ENCODE results near the gene CDH22.

Gene CDH22

DNA sequence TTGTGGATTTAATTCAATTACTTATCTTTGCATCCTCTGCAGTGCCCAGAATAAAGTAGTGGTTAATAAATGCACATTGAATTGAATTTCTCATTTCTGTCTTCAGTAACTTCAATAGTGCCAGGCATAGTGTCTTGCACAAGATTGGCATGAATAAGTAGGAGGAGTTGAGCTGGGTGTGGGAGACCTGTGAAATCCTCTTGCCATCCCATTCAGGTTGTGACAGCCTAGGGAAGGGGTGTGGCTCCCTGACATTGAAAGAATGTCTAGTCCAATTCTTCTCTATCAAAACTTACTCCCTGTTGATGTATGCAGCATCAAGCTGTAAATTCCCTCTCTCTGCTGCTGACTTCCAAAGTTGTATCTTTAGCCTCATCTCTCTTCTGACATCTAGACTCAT is 73.2 kb downstream of the CDH22 start:
- DNase-seq, result no peak

DNA sequence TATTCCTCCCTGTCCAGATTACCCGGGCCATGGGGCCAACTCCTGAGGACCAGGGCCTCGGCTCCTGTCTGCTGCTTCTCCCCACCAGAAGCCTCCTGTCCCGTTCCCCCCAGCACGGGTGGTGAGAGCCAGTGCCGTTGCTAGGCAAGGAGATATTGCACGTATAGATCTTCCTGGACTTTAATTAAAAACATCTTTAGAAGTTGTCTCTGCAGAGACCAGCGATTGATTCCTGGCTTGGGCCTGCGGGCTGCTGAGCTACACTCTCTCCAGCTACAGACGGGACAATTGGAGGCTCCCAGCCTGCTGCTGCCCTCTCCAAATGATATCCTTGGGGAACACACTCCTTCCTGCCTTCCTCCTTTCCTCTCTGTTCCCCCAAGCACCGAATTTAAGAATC is 74.6 kb downstream of the CDH22 start:
- no peak for DNase-seq

DNA sequence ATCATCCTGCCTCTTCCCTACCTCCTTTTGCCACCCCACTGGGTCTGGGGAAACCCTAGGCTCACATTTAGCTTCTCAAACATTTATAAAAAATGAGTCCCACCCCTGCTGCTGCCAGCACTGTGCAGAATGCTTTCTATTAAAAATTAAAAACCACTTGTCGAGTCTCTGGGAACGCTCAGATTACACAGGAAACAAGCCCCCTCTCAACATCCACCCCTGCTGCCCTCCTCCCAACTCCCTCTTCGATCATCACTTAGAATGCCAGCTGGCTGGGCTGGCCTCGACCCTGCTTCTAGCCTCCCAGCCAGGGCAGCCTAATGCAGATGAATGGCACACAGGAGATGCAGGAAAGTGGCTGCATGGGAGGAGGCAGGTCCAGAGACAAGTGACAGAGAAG is 75.8 kb downstream of the CDH22 start:
- DNase-seq, result no peak

DNA sequence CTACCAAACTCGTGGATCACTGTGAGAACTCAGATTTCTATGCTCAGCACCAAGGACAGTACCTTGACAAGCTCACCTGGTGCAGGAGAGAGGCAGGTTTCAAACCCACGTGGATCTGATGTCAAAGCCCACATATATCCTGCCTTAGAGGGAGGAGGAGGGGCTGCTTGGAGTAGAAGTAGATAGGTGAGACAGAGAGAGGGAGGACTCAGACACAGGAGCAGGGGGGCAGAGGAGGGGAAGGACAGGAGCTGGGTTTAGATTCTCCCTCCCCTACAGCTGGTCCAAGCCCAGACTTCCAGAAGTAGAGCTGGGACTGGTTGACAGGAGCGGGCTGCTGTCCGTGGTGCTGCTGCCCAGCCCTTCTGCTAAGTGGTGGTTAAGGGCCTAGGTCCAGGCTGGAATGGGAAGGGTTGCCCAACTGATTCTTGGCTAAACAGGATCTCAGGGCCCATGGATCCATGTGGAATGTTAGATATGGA is 77.5 kb downstream of the CDH22 start:
- DNase-seq, result no peak

DNA sequence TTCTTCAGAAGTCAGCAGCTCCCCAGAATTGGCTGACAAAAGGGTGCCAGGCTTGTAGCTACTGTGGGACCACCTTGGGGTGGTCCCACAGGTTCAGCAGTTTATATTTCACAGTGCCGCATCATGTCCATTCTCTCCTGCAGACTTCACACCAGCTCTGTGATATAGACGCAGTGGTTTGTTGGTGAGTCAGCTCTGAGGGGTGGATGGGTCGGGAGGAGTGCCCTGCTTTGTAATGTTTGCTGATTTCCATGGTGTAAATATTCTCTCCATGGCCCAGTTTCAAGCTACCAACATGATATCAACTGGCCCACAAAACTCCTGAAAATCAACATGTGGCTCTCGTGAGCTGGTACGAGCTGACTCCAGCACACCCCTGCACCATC is 78.2 kb downstream of the CDH22 start:
- DNase-seq, result no peak

DNA sequence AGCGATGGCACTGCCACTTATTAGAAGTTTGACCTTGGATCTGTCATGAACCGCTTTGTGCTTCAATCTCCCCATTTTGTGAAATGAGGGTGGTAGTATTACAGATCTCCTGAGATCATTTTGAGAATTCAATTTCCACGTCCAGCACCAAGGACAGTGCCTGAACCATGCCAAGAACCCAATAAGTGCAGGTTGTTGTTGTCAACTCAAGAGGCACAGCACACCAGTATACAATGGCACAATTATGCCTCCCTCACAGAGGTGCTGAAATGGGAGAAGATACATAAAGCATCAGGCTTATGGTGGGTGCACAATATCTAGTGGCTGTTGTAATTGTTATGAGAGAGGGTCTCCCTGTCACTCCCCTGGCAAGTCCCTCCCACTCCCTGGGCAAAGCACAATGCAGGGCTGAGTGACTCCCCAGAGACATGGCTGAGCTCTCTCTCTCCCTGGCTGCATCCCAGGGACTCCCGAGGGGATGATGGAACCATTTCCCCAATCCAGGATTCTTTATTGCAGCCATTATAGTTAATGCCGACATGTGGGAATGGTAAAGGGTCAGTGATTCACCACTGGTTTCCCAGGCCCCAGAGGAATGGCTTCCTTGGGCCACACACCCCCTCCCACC is 78.7 kb downstream of the CDH22 start:
- no peak for DNase-seq

DNA sequence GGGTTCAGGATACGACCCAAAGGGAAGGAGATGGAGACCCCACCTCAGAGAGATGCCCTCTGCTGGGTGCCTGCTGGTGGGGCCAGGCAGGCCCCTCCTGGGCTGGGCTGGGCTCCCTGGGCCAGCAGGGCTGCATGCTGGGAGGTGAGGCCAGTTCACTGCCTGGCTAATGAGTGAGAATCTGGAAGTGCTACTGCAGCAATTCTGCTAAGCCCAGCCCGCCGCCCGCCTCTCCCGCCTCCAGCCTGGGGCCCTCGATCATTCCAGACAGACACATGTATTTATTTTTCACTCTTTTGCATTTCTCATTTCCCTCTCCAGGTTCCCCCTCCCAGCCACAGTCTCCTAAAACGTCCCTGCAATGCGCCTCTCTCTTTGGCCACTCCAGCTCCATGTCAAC is 79.6 kb downstream of the CDH22 start:
- DNase-seq, result no peak

DNA sequence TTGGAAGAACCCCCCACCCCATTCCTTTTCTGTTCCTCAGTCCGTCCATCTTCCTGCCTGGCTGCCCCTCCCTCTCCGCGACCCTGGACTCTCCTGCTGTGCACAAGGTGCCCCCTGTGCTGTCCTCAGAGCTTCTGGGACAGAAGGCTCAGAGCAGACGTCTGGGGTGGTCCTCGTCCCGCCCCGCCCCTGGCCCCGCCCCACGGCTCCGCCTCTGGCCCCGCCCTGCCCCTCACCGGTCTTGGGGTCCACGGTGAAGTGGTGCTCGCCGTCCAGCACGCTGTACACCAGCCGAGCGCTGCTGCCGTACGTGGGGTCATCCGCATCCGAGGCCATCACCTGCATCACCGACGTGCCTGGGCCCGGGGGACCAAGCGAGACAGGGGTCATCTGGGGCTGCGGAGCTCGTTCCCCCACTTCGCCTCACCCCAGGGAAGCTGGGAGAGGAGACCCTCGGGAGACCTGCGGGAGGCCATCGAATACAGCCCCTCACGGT is 81.0 kb downstream of the CDH22 start:
- DNase-seq, result no peak

DNA sequence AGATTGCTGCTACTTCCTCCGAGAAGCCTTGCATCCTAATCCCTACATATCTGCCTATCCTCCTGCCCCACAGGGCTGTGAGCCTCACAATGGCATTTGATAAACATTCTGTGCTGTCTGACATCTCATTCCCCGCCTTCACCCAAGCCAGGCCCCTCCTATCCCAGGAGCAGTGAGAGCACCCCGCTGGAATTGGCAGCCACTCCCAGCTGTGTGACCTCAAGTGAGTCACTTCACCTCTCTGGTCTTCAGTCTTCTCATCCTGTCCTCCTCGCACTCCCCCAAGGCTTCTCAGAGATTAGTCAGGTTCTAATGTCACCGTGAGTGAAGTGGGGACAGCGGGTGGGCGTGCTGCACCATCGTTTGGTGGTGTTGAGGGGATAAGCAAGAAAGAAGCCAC is 81.7 kb downstream of the CDH22 start:
- no peak for DNase-seq

DNA sequence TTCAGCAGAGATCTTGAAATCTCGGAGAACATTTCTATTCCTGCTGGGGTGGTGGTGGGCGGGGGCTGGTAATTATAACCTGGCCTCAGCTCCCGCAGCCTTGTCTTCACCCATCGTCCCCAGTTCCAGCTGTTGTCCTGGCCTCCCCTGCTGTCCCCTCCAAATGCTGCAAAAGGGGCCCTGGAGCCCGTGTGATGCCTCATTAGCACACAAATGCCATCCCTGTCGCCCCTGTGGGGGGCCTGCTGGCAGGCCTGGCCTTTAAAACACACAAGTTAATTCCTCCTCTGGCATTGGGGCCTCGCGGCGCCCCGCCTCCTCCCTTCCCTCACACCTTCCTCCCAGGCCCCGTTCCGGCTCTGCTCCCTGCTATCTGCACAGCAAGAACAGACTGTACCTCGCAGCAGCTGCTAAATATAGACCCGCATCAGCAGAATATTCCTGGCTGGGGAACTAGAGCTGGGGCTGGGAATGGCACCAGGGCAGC is 85.7 kb downstream of the CDH22 start:
- no peak for DNase-seq

DNA sequence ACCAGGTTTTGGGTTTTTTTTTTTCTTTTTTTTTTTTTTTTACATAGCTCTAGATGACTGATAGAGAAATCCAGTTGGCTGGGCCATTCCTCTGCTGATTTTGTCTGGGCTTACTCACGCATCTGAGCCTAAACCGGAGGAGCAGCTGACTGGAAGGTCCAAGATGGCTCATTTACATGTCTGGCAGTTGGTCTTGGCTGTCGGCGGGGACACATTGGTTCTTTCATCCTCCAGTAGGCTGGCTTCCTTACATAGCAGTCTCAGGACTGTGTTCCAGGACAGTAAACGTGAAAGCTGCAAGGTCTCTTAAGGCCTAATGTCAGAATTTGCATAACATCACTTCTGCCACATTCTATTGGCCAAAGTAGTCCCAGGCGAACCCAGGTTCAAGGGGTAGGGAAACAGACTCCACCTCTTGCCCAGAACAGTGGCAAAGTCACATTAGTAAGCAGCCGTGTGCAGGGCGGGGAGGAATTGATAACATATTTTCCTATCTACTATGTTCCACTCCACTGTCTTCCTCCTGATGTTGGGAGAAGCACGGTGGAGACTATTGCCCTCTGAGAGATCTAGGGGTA is 87.0 kb downstream of the CDH22 start:
- no peak for DNase-seq

DNA sequence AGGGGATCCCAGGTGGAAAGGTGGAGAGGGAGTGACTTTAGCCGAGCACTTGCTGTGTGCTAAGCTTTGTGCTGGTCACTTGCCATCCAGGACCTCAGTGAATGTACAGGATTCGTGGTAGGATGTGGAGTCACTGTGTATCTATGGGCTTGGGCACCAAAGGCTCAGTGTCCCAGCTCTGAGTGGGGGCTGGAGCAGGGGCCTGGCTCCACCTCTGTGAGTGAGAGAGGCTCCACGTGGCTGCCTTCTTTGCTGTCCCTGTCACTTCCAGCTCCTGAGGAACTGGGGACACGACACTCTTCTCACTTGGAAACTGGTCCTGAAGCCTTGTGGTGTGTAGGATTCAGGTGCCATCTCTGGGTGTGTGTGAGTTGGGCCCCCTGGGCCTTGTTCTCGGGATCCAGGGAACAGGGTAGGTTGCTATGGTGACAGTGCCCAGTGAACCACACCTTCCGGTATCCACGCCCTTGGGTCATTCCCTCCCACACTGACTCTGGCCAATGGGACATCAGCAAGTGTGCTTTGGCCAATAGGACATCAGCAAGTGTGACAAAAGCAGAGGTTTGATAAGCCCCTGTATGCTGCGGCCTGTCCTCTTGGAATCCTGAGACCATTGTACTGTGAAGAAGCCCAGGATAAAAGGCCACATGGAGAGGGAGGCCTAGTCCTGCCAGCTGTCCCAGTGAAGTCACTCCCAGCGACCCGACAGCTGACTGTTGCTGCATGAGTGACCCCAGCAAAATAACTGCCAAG is 87.7 kb downstream of the CDH22 start:
- DNase-seq, result peak; percentile 83

DNA sequence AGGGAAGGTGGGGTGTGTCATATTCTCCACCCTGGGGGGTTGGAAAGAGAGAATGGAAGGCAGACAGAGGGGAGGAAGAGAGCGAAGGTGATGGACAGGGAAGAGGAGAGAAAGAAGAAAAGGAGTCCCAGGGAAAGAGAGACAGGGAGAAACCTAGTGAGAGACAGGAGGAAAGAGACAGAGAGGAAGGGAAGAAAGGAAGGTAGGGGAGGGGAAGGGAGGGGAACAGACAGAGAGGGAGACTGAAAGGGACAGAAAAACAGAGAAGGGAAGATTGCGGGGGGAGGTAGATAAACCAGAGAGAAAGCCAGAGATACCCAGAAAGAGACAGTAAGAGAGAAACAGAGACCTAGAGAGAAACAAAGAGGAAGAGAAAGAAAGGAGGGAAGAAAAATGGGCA is 88.4 kb downstream of the CDH22 start:
- no peak for DNase-seq

DNA sequence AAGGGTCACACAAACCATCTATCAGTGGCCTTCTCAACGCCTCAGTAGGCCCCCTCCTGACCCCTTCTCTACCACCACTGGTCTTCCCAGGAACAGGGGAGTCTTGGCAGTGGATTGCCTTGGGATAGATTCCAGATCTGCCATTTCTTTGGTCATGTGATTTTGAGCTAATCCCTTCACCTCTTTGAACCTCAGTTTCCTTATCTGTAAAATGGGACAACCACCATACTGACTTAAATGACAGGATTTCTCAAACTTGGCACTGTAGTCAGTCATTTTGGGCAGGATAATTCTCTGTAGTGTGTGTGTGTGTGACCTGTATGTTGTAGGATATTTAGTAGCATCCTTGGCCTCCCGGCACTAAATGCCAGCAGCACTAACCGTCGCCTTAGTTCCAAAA is 89.1 kb downstream of the CDH22 start:
- no peak for DNase-seq

DNA sequence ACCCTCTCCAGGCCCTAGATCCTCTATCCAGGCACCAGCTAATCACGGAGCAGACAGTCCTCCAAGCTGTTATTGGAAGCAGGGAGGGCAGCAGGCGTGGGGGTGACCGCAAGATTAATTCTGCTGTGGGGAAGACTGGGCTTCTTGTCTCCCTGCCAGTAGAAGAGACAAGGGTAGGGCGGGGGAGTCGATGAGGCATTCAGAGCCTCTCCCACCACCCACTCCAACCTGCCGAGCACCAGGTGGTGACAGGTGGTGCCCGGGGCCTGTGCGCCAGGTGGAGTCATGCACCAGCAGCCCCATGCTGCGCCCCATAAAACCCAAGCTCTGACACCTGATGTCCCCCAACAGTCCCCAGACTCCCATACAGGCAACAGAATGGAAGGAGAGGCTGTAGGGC is 89.6 kb downstream of the CDH22 start:
- no peak for DNase-seq

DNA sequence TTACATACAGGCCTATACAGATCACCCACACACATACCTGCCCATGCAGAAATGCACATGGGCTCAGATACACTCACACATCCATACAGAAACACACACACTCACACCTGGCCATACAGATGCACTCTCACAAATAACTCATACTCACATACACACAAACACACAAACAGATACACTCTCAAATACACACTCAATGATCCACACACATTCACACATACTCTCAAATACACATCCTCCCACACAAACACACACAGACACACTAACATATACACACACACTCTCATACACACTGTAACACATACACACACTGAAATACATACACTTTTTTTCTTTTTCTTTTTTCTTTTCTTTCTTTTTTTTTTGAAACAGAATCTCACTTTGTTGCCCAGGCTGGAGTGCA is 90.7 kb downstream of the CDH22 start:
- no peak for DNase-seq

DNA sequence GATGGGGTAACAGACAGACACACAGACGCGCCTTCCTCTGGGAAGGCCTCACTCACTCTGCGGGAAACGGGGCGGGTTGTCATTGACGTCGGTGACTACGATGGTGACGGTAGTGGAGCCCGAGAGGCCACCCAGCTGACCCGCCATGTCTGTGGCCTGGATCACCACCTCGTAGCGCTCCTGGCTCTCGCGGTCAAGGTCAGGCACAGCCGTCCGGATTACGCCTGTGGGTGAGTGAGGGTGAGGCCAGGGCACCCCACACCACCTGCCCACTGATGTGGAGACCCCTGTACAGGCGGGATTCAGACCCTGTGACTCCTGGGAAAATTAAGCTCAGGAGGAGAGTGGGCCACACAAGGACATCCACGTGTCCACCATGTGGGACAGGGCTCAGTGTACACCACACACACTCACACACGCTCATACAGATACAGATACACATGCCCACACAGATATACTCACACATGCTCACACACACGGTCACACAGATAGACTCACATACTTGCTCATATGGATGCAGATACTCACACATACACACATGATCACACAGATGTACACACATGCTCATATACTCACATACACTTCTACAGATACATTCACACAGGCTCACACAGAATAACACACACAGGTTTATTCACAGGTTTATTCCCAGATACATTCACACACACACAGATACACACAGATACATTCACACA is 91.4 kb downstream of the CDH22 start:
- DNase-seq, result no peak

DNA sequence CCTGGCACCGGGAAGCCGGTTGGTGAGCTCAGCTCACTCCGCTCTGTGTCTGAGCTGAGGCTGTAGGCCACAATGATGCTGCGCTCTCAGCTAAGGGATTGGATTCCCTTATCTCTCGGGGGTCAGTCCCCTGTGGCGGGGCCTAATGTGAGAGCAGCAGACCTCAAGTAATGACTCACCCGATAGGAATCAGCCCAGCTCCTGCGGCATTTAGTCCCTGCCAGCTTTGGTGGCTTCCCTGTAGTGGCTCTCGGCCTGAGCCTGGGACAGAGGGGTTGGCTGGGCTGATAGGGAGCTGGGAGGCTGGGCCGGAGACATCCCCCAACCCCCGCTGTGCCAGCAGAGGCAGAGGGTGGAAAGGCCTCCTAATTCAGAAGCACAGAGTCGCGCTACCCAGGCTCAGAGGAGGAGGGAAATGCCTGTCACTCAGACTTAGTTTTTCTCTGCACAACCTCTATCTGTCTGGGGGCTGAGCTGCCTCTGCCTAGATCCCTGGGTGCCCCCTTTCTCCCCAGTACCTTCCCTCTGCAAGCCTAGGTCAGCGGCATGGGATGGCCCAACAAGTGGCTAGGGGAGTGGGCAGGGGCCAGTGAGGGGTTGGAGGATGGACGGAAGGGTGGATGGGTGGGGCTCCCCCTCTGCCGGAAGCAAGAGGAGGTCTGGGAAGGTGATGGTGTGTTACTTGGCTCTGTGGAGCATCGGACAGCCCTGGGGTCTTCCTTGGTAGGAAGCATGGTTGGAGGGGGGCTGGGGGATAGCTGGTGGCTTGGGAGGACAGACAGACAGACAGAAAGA is 92.2 kb downstream of the CDH22 start:
- peak; percentile 13 for DNase-seq

DNA sequence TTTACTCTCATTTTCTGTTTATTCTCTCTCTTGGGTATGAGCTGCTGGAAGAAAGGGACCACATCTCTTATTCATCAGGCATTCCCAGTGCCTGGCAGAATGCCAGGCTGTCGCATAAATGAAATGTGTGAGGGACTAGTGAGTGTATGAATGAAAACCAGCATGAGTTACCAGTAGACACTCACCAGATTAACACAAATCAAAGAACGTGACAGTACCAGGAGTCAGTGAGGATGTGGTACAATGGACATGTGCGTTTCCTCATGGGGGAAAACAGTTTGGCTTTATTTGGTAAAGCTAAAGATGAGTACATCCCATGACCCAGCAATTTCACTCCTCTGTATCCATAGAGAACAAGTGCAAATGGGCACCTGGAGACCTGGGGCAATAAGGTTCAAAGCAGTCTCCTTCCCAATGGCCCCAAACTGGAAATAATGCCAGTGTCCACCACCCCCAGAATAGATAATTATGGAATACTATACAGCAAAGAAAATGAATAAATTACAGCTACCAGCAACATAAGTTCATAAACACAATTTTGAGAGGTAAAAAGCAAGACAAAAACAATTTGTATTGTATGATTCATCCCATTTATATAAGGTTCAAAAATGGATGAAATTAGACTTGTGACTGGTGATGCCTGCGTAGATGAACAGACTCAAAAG is 93.3 kb downstream of the CDH22 start:
- DNase-seq, result no peak

DNA sequence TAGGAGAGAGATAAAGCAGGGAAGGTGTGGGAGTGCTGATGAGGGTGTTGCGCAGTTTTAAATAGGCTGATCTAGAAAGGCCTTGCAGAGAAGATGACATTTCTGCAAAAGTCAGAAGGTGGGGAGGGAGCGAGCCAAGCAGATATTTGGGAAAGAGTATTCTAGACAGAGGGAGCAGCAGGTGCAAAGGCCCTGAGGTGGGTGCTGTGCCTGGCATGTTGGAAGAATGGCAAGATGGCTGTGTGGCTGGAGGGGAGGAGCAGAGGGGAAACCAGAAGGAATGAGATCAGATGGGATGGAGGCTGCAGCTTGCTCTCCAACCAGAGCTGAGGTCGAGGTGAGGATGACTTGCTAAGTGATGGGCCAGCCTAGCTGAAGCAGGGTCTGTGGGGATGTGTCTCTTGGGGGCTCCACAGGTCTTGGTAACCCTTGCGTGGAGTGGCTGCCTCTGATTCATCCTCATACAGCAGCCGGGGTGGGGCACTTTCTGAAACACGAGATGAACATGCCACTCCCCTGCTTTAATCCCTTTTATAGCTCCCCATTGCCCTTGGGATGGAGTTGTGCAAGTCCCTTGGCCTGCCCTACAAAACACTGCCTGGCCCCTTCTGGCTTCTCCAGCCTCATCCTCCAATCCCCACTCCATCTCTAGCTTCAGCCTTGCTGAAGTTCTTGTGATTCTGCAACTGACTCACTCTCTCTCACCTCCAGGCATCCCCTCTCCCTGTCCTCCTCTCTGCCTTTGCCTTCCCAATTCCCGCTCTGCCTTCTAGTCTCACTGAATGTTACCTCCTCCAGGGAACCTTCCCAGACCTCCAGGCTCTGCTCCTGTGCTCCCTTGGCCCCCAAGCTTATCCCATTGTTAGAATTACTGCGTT is 94.1 kb downstream of the CDH22 start:
- DNase-seq, result no peak

DNA sequence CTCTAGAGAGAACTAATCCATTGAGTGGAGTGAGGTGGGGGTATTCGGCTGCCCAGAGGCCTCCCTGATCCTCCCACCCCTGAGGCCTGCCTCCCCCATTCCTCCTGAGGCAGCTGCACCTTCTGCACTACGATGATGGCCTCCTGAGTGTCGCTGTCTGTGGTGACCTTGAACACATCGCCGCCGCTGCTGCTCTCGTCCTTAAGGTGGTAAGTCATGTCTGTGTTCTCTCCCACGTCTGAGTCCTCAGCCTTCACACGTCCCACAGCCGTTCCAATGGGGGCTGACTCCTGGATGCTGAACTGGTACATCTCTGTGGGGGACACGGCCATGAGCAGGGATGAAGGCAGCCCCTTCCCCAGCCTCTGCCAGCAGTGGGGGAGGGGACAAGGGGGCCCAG is 95.4 kb downstream of the CDH22 start:
- DNase-seq, result no peak
